OCI-M2 (cell line): ENCODE results near the gene PARD3B.

Experiments used
- DNase-seq: peaks from one replicate; lab custom pipeline; 2025; ENCODE audit not compliant: unreplicated experiment; lab: John Stamatoyannopoulos, UW

PARD3B gene

DNA sequence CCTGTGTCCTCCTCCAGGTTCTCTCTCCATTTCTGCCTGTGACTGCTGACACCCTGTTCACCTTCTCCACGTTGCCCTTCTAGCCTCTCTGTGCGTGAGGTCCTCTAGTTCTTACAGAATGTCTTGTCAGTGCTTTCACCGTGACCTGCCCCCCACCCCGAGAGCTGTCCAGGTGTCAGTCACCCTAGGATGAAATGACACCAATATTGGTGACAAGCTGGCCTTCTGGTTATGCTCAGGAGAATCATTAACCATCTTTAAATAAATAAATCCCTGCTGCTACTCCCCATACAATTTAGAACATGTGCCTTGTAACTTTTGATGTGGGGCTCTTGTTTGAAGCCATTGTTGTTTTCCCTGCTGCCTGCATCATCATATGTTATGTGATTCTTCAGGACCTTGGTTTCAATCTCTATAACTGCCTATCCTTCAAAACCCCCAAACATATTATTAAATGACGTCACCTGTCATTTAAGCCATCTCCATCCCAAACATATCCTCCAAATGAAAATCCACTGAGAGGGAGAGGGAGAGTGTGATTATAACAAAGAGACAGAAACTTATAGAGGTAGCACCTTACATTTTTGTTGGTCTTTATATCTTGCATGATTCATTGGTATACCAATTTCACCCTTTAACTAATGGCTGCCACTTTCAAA is 496.3 kb downstream of the PARD3B start:
- no peak for DNase-seq

DNA sequence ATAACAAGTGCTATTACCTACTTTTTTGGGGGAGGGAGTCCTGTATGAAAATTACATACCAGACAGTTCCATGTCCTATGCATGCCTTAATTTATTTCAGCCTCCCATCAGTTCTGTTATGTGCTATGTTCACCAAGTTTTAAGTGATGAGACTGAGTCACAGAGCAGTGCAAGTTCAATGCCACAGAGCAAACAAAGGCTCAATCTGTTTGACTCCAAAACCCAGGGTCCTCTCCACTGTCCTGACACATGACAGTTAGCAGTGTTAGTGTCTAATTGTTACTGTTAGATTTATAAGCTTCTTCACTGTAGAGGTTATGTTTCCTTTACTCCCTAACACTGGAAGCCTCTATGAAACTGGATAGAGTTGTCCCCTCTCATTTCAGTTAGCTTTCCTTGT is 498.0 kb downstream of the PARD3B start:
- no peak for DNase-seq

DNA sequence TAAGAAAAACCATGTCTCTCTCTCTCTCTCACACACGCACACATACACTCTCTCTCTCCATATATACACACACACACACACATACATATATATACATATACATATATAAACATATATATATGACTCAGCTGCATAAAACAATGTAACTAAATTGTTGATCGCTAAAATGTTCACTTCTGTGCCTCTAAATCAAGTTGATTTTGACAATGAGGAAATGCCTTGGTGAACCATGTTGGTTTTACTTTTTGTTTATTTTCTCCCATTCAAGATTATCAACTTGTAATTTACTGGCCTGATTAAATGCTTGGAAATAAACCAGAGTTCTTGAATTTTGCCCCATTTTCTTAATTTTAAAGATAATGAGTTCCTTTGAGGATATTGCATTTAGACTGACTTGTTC is 500.4 kb downstream of the PARD3B start:
- no peak for DNase-seq

DNA sequence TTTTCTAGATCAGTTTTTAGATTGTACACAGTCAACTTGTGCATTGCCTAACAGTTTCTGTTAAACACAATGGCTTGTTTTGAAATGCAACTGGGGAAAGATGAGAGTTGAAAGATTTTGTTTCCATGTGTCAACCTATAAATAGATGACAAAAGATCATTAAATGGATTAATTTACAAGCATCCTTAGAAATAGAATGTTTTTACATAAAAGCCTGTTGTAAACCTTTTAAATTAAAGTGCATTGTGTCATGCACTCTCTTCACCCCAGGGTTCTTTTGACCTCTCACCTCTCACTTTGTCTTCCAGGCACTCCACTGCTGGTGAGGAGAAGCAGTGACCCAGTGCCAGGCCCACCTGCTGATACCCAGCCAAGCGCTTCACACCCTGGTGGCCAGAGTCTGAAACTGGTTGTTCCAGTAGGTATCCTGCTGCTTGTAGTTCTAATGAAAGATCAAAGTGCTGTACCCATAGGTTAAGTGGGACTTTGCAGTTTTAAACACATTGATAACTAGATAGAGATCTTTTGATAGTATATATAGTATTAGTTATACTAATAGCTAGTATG is 502.1 kb downstream of the PARD3B start:
- DNase-seq, result no peak

DNA sequence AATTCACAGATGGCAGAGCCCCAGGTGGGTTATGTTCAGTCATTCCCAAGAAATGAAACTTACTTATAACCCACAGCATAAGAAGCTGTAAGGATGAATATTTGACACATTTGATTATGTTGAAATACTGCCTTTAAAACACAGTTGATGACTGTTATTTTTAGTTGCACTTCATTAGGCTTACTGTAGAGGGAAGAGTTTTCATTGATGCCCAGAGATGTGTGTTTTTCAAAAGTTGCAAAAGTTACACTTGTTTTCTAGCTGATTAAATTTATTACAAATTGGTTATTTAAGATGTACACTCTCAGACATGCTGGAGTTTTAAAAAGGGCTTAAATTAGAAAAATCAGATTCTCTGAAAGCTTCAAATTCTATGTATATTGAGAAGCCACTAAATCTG is 506.1 kb downstream of the PARD3B start:
- no peak for DNase-seq

DNA sequence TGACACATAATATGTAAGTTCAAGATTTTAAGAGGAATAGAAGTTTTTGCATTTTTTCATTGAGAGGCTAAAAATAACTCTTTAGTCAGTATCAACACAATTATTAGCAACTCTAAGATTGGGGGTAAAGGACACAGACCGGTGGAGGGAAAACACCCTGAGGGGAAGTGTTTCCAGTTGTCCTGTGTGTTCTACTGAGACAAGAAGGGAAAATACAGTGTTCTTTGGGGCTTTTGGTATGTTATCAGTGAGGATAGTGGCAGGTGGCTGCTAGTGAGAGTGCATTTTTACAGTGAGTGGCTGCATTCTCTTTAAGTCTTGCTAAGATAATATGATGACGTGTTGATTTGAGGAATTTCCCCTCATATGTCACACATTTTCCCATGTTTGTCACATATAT is 507.5 kb downstream of the PARD3B start:
- DNase-seq, result no peak

DNA sequence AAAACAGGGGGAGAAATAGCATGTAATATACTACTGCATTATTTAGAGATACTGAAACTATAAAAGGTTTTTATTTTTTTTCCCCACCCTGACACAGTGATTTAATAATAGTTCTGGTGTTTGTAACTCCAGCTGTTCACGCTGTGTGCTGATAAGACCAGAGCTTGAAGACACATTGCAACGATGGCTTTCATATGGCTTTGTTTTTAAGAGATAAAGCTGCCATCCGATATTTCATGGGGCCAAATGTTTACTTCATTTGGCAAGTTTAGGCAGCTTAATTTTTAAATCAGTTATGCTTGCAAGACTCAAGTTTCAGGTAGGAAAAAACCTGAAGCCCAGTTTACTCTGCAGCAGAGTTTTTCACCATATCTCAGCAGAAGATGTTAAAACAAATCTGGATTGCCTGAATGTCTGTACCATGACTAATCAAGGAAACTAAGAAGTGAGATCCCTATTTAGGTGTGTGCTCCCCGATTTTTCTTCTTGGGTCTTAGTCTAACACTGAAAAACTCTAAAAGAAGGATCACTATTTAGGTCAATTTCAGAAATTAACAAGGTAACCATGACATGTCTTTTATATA is 508.6 kb downstream of the PARD3B start:
- no peak for DNase-seq

DNA sequence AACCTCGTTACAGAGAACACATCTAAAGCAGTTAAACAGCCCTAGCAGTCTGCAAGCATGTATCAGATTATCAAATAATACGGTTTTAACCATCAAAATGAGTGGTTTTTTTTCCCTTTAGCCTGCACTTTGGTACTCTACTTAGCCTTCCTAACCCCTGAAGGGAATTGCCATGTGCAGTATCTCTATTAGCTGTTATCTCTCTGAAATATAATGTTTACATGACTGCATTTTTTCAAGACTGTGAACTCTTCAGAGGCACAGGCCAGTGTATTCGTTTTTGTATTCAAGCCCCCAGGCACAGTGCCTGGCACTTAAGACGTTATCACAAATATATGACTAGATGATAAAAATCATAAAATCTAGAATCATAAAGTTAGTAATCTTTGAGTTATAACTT is 509.5 kb downstream of the PARD3B start:
- no peak for DNase-seq

DNA sequence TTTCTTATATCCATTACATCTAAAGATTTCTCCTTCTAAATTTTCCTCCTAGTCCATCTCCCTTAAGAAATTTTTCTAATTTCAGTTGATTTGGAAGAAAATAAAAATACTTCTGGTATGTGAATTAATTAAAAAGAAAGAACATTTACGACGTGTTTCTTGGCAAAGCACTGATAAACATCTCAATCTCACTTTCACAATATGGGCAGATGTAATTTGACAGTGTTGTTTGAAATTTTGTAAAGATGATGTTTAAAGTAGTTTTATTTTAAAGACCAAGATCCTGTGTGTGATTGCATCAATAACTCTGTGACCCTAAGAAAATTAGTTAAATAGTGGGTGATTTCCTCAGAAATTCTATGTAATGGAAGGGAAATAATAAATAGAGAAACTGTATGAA is 510.0 kb downstream of the PARD3B start:
- DNase-seq, result no peak

DNA sequence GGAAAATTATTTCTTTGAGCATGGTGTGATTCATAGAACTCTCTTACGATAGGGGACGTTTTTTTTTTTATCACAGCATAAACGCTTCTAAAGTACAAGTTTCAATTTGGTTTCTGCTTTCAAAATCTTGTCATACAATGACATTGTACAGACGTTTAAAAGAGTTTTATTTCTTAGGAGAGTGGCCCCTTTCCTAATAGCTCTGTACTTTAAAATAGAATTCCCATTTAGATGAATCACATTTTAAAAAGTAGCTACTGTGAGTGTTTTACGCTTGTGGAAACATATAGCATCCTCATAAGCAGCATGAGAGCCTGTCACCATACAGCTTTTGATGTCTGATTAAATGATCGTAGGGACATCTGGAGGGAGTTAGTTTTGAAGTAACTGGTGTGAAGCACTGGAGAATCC is 510.9 kb downstream of the PARD3B start:
- DNase-seq, result no peak

DNA sequence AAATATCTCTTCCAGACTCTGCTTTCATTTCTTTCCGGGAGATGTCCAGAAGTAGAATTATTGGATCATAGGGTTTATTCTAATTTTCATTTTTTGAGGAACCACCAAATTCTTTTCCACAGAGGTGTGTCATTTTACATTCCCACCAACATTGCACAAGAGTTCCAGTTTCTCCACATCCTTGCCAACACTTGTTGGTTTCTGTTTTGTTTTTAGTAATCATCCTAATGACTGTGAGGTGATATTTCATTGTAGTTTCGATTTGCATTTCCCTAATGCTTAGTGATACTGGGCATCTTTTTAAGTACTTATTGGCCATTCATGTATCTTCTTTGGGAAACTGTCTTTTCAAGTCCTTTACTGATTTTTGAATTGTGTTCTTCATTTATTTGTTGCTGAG is 513.1 kb downstream of the PARD3B start:
- DNase-seq, result no peak

DNA sequence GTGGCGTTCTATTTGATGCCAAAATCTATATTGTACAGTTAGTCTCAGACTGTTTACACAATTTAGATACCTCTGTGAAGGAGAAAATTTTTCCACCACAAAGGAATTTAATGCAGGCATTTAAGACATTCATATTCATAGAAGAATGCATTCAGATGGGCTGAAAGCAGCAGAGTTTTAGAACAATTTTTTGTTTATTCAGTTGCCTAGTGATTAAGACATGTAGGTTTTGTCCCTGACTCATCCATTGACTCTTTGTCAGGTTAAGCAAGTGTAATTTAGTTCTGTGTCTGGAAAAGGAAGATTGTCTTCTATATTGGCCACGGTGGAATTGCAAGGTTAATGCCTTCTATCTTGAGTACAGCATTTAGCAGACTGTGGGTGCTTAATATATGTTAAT is 515.0 kb downstream of the PARD3B start:
- no peak for DNase-seq

DNA sequence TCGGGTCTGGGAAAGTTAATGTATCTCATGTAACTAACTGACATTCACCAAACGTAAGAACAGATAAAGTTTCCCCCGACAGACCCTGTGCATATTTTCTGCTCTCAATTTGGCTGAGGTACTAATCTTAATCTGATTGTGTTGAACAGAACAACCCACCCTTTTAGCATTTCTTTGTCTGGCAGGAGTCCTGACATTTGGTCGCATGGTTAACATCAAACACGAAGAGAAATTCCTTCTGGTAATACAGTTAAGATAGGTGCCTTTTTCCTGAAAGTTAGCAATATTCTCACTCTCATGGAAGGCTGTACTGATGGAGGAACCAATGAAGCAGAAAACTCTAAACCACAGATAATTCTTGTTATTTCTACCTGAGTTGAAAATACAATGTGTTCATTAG is 520.8 kb downstream of the PARD3B start:
- DNase-seq, result no peak

DNA sequence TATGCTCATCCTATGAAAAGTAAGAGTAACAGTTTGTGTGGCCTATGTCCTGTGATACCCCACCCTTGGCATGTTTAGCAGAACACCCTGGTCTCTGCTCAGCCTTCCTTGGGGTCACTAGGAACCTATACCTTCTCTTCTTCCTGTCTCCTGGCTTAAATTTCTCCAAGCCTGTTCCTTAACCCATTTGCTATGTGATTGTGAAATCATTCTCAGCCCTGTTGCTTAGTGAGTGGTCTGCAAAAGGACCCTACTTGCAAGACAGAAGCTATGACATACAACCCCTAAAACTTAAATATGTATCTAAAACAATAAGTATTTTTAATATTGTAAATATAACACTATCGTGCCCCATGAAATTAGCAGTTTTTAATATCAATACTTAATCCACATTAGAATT is 524.7 kb downstream of the PARD3B start:
- DNase-seq, result no peak

DNA sequence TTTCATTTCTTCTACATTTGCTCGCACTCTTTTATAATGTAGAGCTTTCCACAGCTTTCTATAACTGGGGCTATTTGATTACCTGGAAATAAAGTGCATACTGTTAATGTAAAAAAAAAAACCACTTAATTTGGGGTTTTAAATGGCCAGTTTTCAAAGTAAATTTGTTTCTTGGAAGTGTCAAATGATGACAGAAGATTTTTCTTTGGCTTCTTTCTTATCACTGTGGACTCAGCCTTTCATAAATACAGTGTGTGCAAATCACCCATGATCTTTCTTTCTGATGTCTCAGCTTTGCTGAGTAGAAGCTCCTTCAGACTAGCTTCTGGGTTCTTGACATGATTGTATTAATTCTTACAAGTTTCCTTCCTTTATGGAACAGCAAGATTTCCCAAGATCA is 525.6 kb downstream of the PARD3B start:
- DNase-seq, result no peak

DNA sequence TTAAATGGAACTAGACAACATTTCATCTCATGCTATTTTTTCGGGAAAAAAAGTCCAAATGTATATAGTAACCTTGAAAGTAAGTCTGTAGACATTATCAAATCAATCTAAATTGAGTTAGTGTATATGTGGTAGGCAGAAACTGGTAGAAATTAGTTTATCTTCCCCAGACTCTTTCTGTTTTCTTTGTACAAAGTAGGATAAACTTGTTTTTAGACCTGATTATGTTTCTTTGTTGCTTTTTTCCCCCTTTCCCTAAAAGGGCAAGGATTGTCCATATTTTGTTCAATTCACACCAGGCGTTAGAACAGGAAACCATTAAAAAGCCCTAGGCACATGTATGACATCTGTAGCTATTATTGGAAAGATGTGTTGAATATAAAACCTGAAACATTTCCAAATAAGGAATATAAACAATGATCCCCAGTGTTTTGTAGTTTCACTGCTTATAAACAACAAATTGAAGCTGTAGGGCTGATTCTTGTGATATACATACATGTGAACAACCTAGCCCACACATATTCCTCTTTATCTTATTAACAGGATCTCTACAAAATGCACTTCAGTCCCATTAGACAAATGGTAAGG is 528.3 kb downstream of the PARD3B start:
- no peak for DNase-seq

DNA sequence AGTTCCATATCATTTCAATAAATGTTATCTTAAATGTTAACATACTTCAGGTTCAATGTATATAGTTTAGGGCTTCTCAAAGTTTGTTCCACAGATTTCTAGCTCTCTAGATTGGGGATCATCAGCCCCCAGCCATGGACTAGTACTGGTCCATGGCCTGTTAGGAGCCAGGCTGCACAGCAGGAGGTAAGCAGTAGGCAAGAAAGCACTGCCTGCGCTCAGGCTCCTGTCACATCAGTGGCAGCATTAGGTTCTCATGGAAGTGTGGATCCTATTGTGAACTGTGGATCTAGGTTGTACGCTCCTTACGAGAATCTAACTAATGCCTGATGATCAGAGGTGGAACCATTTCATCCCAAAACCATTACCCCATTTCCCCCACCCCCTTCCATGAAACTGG is 531.1 kb downstream of the PARD3B start:
- no peak for DNase-seq

DNA sequence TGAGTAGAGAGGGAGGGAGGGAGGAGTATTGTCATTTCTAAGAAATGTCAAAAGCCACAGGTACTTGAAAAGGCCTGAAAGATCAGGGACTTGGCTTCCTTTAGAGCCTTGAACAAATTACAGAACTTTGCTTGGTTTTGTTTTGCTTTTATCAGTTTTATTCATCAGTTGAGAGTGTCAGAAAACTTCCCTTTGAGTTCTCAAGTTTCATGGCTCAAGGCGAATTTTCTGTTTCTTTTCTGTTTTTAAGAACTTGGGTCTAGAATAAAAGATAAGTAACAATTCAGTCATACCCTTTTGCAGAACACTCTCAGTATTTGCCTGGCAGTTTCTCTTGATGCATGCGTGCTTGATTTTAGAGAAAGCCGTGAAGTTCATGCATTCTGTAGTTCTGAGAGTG is 531.9 kb downstream of the PARD3B start:
- DNase-seq, result no peak

DNA sequence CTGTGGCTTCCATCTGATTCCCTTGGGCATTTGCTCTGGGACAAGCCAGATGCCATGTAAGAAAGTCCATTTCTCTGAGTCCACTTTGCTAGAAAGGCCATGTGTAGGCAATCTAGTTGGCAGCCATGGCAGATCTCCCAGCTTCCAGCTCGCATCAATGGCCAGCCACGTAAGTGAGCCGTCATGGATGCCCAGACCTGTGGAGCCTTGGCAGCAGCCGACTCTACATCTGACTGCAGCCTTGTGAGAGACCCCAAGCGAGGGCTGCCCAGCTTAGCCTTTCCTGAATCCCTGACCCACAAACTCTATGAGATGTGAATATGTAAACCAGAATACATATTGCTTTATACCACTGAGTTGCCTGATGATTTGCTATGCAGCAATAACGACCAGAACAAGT is 533.5 kb downstream of the PARD3B start:
- DNase-seq, result no peak

DNA sequence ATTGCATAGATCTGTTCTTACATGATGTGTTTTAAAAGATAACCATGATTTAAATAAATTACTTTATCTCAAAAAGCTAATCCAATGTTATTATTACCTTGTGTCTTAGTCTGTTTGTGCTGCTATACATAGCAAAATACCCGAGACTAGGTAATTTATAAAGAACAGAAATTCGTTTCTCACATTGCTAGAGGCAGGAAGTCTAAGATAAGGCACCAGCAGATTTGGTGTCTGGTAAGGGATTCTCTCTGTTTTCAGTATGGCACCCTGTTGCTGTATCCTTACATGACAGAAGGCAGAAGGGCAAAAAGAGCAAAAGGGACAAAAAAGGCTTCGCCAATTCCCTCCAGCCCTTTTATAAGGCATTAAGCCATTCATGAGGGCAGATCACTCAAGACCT is 533.9 kb downstream of the PARD3B start:
- DNase-seq, result no peak

DNA sequence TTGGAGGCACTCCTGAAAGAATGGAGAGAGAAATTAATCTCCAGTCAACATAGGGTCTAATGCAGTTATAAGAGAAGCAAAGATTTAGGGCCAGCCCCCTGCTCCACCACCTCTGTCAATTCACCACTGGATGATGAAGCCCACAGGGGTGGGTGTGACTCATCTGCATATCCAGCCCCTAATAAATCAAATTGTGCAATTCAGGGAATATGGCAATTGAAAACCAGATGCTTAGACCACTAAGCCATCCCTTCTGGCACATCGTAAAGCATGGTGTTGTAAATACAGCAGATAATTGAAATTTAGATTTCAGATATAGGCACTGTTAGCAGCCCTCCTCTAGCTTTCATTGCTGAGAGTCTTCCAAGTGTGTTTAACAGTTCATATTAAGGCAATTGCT is 541.4 kb downstream of the PARD3B start:
- no peak for DNase-seq

DNA sequence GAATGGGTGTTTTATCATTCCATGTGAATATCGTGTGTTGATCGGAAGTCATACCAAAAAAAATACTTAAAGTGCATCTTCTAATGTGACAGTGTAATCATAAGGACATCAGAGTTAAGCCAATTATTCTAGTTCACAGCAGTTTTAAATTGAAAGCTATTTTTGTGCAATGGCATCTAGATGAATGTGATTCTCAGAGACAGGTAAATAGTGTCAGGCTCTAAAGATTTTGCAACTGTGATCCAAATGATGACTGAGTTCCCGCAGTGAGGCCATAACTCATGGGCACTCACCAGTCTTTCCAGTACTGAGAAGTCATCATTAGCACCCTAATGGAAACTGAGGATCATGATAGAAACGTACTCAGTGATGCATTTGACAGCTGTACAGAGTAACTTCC is 542.6 kb downstream of the PARD3B start:
- DNase-seq, result no peak

DNA sequence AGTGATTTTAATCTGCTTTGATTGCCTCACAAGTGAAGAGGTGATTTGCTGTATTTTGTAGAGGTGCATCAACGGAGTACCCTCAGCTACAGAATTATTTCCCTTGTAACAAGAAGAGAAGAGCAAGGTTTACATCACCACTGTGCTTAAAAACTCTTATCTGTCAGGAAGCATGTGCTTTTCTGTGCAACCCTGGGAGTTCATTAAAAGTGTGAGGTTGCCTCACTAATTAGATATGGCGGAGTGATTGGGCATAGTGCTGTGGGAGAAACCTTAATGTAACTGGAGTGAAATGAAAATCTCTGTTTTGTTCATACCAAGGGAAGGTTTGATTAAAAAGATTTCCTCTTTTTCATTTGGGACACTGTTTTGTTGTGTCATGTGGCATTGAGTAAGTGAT is 544.7 kb downstream of the PARD3B start:
- DNase-seq, result no peak
